HL-60 (cell line): ENCODE data around the gene ZNF346.

ENCODE experiments used
- GABPA ChIP-seq: IDR thresholded peaks from 2 replicates; pipeline ENCODE4 v1.6.1; 2012; ENCODE audit warnings: low read depth
- POLR2AphosphoS5 ChIP-seq: IDR thresholded peaks from 2 replicates; pipeline ENCODE4 v1.6.1; 2012; ENCODE audit warnings: low read depth
- REST ChIP-seq: IDR thresholded peaks from 2 replicates; pipeline ENCODE4 v1.6.1; 2012; ENCODE audit warnings: low read depth; ENCODE audit not compliant: insufficient replicate concordance
- TF ChIP-seq, protein P1 (sequence below): IDR thresholded peaks from one replicate; pipeline ENCODE4 v1.5.1; 2011; ENCODE audit warnings: low read length, control low read depth, inconsistent platforms; ENCODE audit not compliant: insufficient read depth

- TF ChIP-seq, protein P1, sequence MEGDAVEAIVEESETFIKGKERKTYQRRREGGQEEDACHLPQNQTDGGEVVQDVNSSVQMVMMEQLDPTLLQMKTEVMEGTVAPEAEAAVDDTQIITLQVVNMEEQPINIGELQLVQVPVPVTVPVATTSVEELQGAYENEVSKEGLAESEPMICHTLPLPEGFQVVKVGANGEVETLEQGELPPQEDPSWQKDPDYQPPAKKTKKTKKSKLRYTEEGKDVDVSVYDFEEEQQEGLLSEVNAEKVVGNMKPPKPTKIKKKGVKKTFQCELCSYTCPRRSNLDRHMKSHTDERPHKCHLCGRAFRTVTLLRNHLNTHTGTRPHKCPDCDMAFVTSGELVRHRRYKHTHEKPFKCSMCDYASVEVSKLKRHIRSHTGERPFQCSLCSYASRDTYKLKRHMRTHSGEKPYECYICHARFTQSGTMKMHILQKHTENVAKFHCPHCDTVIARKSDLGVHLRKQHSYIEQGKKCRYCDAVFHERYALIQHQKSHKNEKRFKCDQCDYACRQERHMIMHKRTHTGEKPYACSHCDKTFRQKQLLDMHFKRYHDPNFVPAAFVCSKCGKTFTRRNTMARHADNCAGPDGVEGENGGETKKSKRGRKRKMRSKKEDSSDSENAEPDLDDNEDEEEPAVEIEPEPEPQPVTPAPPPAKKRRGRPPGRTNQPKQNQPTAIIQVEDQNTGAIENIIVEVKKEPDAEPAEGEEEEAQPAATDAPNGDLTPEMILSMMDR: no peak
- TF ChIP-seq POLR2AphosphoS5 (no peak), REST (no peak), GABPA (no peak)
Observed at GRCh38 chr5:177020033-177020432, 2.5 kb upstream of the ZNF346 start.
